K562 (cell line): Measurements from ENCODE around the gene H3-3A. TPM values are rescaled to one million over a fixed set of nuclear protein-coding genes. Genes with fewer than 3 reads are reported as not detected.

Experiments
- ADNP ChIP-seq: fragments of 200-800 bp; sonication (Bioruptor generic); IDR thresholded peaks from 2 replicates; pipeline ENCODE4 v1.6.1; 2016; ENCODE audit warnings: missing genetic modification characterization, missing compliant biosample characterization
- DACH1 ChIP-seq: fragments of 450-650 bp; IDR thresholded peaks from 2 replicates; pipeline ENCODE4 v1.6.1; 2018; ENCODE audit not compliant: partially characterized antibody
- ESRRB ChIP-seq: fragments of 250-450 bp; sonication (Bioruptor Pico); IDR thresholded peaks from 2 replicates; pipeline ENCODE4 v1.5.0; 2020; ENCODE audit warnings: mild to moderate bottlenecking, moderate library complexity, borderline replicate concordance
- ETV5 ChIP-seq: sonication (generic); formaldehyde crosslinking; IDR thresholded peaks from 2 replicates; pipeline ENCODE4 v1.4.0; 2020; ENCODE audit warnings: low read depth, mild to moderate bottlenecking, missing genetic modification reagents
- FOXA3 ChIP-seq, 2 experiments: fragments of 450-650 bp in 1 of 2; sonication (generic) in 1 of 2; formaldehyde crosslinking; IDR thresholded peaks in 1 of 2; conservative IDR thresholded peaks in 1 of 2; 2 replicates each; pipeline versions ENCODE4 v1.4.0 to v1.8.0; 2020 to 2022; ENCODE audit warnings: mild to moderate bottlenecking in 2 of 2, missing genetic modification reagents in 1 of 2
- GABPA ChIP-seq: fragments of 200-800 bp; sonication (Bioruptor generic); conservative IDR thresholded peaks from 2 replicates; pipeline ENCODE4 v1.6.1; 2016; ENCODE audit warnings: low read depth, missing genetic modification characterization, missing compliant biosample characterization
- GATAD2A ChIP-seq: fragments of 450-650 bp; IDR thresholded peaks from 2 replicates; pipeline ENCODE4 v1.6.1; 2017
- HDAC1 ChIP-seq, 2 experiments: fragments of 450-650 bp; IDR thresholded peaks; 2 replicates each; pipeline ENCODE4 v1.6.1; 2016 to 2017; ENCODE audit warnings: inconsistent platforms in 1 of 2, mild to moderate bottlenecking in 1 of 2, moderate library complexity in 1 of 2
- HMG20B ChIP-seq: fragments of 250-450 bp; sonication (Bioruptor Pico); IDR thresholded peaks from 2 replicates; pipeline ENCODE4 v1.5.0; 2021; ENCODE audit warnings: mild to moderate bottlenecking
- KLF16 ChIP-seq: IDR thresholded peaks from 2 replicates; pipeline ENCODE4 v1.6.1; 2016; ENCODE audit warnings: antibody characterized with exemption
- NBN ChIP-seq: fragments of 450-650 bp; IDR thresholded peaks from 2 replicates; pipeline ENCODE4 v1.6.1; 2016; ENCODE audit warnings: low read depth, mild to moderate bottlenecking
- PREB ChIP-seq: sonication (generic); formaldehyde crosslinking; IDR thresholded peaks from 2 replicates; pipeline ENCODE4 v1.8.1; 2023; ENCODE audit warnings: mild to moderate bottlenecking, missing genetic modification reagents
- TEAD1 ChIP-seq, 2 experiments: fragments of 450-650 bp in 1 of 2; sonication (generic) in 1 of 2; formaldehyde crosslinking; IDR thresholded peaks; 2 replicates each; pipeline versions ENCODE4 v1.4.0 to v1.8.0; 2020 to 2022; ENCODE audit warnings: mild to moderate bottlenecking in 2 of 2, missing genetic modification reagents in 1 of 2
- ZBTB33 ChIP-seq: sonication (generic); formaldehyde crosslinking; IDR thresholded peaks from 2 replicates; pipeline ENCODE4 v1.8.1; 2023; ENCODE audit warnings: mild to moderate bottlenecking, missing genetic modification reagents
- ZNF76 ChIP-seq: fragments of 250-450 bp; sonication (Bioruptor Pico); IDR thresholded peaks from 2 replicates; pipeline ENCODE4 v1.4.0; 2020; ENCODE audit warnings: mild to moderate bottlenecking, moderate library complexity, borderline replicate concordance
- polyA plus RNA-seq, 8 experiments: library from polyadenylated mRNA; depleted of rRNA in 4 of 8; stranded (reverse) in 5 of 8; unstranded in 3 of 8; fragments of >200 nt; fragmentation: Nextera tagmentation in 2 of 8; fragmentation: Illumina TruSeq in 1 of 8; extraction: Ambion mirVana in 2 of 8; extraction: Trizol in 1 of 8; gene quantifications; 2 replicates each; pipeline versions ENCODE4 v1.2.1 to v1.2.3, GENCODE V29; 2011 to 2014; ENCODE audit warnings: inconsistent platforms in 1 of 8, missing spikeins in 1 of 8
- total RNA-seq, 7 experiments: library from RNA; depleted of rRNA in 6 of 7; stranded (reverse); fragments of >200 nt in 6 of 7; fragmentation: Illumina TruSeq in 2 of 7; extraction: Trizol in 2 of 7; gene quantifications; 2 replicates each; pipeline versions ENCODE4 v1.2.1 to v1.2.3, GENCODE V29; 2011 to 2021; ENCODE audit warnings: low replicate concordance in 1 of 7
- TF ChIP-seq, protein P1 (sequence below): sonication (generic); formaldehyde crosslinking; IDR thresholded peaks from 2 replicates; pipeline ENCODE4 v1.8.1; 2022; ENCODE audit warnings: missing genetic modification reagents
- TF ChIP-seq, protein P2 (sequence below): fragments of 250-450 bp; sonication (Bioruptor Pico); IDR thresholded peaks from 2 replicates; pipeline ENCODE4 v1.4.0; 2020

The H3-3A gene
- total and polyA plus RNA-seq, 9 of the 15 experiments (the other 6 are each of a cell fraction or from before 2014, with no cell fraction given) = 426 to 1,083 (median 591) TPM

DNA sequence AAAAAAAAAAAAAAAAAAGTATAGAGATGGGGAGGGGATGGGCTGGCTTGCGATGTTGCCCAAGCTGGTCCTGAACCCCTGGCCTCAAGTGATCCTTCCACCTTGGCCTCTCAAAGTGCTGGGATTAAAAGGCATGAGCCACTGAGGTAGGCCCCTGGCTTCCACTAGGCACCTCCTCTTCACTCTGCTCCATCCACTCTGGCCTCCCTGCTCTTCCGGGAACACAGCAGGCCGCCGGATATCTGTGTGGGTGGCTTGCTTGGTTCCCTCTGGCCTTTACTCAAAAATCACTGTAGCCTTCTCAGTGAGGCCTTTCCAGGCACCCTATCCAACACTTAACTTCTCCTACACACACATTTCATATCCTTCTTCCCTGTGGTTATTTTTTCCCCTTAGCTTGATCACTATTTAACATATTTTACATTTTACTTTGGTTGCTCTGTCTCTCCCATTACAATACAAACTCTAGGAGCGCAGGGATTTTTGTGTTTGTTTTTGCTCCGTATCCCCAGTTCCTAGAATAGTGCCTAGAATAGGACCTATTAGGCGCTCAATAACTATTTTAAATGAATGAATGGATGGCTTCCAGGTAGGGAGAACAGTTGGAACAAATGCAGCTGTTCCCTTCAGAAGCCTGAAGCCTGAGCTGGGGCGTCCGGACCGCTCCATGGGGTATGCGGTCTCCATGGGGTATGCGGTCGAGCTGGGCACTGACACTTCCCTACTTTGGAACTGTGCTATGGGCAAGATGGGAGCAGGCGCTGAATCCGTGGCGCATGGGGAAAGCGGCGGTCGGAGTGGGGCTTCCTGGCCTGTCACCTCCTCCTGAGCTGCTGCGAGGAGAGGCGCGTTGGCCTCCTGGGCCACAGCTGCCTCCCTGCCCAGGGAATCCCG, 46.7 kb downstream of the H3-3A start (continued):
- TF ChIP-seq TEAD1 (CRISPR knock-in tag; IDR thresholded peaks at IDR 0.05) = 0 out of 4 replicates have a peak, but pooled peaks of 1 of the 2 experiments have one; percentile 28
- no peak for TF ChIP-seq GATAD2A
- no peak for TF ChIP-seq KLF16
- no peak for TF ChIP-seq ESRRB (CRISPR knock-in tag)
- TF ChIP-seq FOXA3 (CRISPR knock-in tag; conservative IDR thresholded peaks at IDR 0.05 in 1 of 2, IDR thresholded peaks at IDR 0.05 in 1 of 2) = 0 out of 4 replicates have a peak, but pooled peaks of 1 of the 2 experiments have one; percentile 18
- TF ChIP-seq HMG20B = no peak
- TF ChIP-seq HDAC1 (IDR thresholded peaks at IDR 0.05) = peak in 1 of 2 experiments; percentile 15; a peak in 2 of 4 replicates
- TF ChIP-seq ETV5 (CRISPR knock-in tag) = 0 out of 2 replicates have a peak, but pooled peaks have one; percentile 19
- no peak for TF ChIP-seq PREB (CRISPR knock-in tag)
- TF ChIP-seq, protein P1, sequence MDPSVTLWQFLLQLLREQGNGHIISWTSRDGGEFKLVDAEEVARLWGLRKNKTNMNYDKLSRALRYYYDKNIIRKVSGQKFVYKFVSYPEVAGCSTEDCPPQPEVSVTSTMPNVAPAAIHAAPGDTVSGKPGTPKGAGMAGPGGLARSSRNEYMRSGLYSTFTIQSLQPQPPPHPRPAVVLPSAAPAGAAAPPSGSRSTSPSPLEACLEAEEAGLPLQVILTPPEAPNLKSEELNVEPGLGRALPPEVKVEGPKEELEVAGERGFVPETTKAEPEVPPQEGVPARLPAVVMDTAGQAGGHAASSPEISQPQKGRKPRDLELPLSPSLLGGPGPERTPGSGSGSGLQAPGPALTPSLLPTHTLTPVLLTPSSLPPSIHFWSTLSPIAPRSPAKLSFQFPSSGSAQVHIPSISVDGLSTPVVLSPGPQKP (CRISPR knock-in tag) = no peak
- no peak for TF ChIP-seq NBN
- TF ChIP-seq, protein P2, sequence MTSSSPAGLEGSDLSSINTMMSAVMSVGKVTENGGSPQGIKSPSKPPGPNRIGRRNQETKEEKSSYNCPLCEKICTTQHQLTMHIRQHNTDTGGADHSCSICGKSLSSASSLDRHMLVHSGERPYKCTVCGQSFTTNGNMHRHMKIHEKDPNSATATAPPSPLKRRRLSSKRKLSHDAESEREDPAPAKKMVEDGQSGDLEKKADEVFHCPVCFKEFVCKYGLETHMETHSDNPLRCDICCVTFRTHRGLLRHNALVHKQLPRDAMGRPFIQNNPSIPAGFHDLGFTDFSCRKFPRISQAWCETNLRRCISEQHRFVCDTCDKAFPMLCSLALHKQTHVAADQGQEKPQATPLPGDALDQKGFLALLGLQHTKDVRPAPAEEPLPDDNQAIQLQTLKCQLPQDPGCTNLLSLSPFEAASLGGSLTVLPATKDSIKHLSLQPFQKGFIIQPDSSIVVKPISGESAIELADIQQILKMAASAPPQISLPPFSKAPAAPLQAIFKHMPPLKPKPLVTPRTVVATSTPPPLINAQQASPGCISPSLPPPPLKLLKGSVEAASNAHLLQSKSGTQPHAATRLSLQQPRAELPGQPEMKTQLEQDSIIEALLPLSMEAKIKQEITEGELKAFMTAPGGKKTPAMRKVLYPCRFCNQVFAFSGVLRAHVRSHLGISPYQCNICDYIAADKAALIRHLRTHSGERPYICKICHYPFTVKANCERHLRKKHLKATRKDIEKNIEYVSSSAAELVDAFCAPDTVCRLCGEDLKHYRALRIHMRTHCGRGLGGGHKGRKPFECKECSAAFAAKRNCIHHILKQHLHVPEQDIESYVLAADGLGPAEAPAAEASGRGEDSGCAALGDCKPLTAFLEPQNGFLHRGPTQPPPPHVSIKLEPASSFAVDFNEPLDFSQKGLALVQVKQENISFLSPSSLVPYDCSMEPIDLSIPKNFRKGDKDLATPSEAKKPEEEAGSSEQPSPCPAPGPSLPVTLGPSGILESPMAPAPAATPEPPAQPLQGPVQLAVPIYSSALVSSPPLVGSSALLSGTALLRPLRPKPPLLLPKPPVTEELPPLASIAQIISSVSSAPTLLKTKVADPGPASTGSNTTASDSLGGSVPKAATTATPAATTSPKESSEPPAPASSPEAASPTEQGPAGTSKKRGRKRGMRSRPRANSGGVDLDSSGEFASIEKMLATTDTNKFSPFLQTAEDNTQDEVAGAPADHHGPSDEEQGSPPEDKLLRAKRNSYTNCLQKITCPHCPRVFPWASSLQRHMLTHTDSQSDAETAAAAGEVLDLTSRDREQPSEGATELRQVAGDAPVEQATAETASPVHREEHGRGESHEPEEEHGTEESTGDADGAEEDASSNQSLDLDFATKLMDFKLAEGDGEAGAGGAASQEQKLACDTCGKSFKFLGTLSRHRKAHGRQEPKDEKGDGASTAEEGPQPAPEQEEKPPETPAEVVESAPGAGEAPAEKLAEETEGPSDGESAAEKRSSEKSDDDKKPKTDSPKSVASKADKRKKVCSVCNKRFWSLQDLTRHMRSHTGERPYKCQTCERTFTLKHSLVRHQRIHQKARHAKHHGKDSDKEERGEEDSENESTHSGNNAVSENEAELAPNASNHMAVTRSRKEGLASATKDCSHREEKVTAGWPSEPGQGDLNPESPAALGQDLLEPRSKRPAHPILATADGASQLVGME = 0 out of 2 replicates have a peak, but pooled peaks have one; percentile 77
- TF ChIP-seq GABPA (tag) = peak; percentile 55
- no peak for TF ChIP-seq ADNP (tag)
- peak; percentile 82 for TF ChIP-seq ZBTB33 (CRISPR knock-in tag)
- peak; percentile 26; the same call in 1 of the 2 replicates for TF ChIP-seq ZNF76 (CRISPR knock-in tag)
- no peak for TF ChIP-seq DACH1
